Spleen (tissue), 11 donors: ENCODE measurements around the gene TRAF6. TPM values are rescaled to one million over a fixed set of nuclear protein-coding genes. Genes with fewer than 3 reads are reported as not detected.
A peak's percentile ranks its signal among the peaks of the same experiment; 100 is the strongest.
"Not testable (repeated sequence)": the region's sequence is repeated elsewhere in the genome, so short reads cannot be mapped to it uniquely, and the experiment has no call there.

Source experiments
- DNase-seq: peaks from one replicate; pipeline ENCODE4 v3.0.0-alpha.2; 2020
- H3K27ac ChIP-seq, 8 donors: fragments of 200-600 bp; sonication (generic) in 7 of 8; 1 replicate in 4 of 8; 2 replicates in 4 of 8; pipeline versions ENCODE4 v1.5.0 to v1.8.0; 2016 to 2021; ENCODE audit warnings: inconsistent platforms in 4 of 8, mild to moderate bottlenecking in 4 of 8, moderate library complexity in 1 of 8
- H3K27me3 ChIP-seq, 7 donors: fragments of 200-600 bp; sonication (generic) in 6 of 7; replicated peaks in 1 of 7; 1 replicate in 4 of 7; 2 replicates in 3 of 7; pipeline versions ENCODE4 v1.5.0 to v1.8.0; 2016 to 2021; ENCODE audit warnings: inconsistent platforms in 3 of 7, mild to moderate bottlenecking in 1 of 7
- H3K36me3 ChIP-seq, 6 donors: fragments of 200-600 bp; sonication (generic) in 5 of 6; 1 replicate in 4 of 6; 2 replicates in 2 of 6; pipeline versions ENCODE4 v1.5.0 to v1.8.0; 2016 to 2021; ENCODE audit warnings: inconsistent platforms in 2 of 6
- H3K4me1 ChIP-seq, 6 donors: fragments of 200-600 bp; sonication (generic) in 5 of 6; 1 replicate in 3 of 6; 2 replicates in 3 of 6; pipeline versions ENCODE4 v1.5.0 to v1.8.0; 2016 to 2021; ENCODE audit warnings: inconsistent platforms in 3 of 6
- H3K4me3 ChIP-seq, 8 donors: fragments of 200-600 bp; sonication (generic) in 7 of 8; 1 replicate in 4 of 8; 2 replicates in 4 of 8; pipeline versions ENCODE4 v1.5.0 to v1.8.0; 2016 to 2021; ENCODE audit warnings: inconsistent platforms in 4 of 8, mild to moderate bottlenecking in 4 of 8, moderate library complexity in 2 of 8
- H3K9me3 ChIP-seq, 8 donors: fragments of 200-600 bp; sonication (generic) in 7 of 8; 1 replicate in 4 of 8; 2 replicates in 4 of 8; pipeline versions ENCODE4 v1.5.0 to v1.8.0; 2016 to 2021; ENCODE audit warnings: inconsistent platforms in 4 of 8
- CTCF ChIP-seq, 11 experiments: fragments of 200-600 bp in 7 of 11; fragments of 450-650 bp in 4 of 11; sonication (generic) in 4 of 11; IDR thresholded peaks in 8 of 11; conservative IDR thresholded peaks in 3 of 11; 1 replicate in 7 of 11; 2 replicates in 4 of 11; pipeline versions ENCODE4 v1.4.0 to v1.8.0; 2016 to 2021; ENCODE audit warnings: antibody characterized with exemption in 11 of 11, inconsistent platforms in 4 of 11, mild to moderate bottlenecking in 1 of 11
- POLR2A ChIP-seq, 3 donors: fragments of 450-650 bp; IDR thresholded peaks; one replicate each; pipeline ENCODE4 v1.5.1; 2017; ENCODE audit warnings: antibody characterized with exemption in 3 of 3, mild to moderate bottlenecking in 1 of 3
- POLR2AphosphoS5 ChIP-seq, 3 donors: sonication (generic); formaldehyde crosslinking; IDR thresholded peaks; one replicate each; pipeline ENCODE4 v1.5.1; 2017; ENCODE audit warnings: antibody characterized with exemption in 3 of 3
- WGBS, 5 donors: extraction: QIAGEN DNeasy Blood & Tissue Kit in 3 of 5; methylation state at CpG; one replicate each; pipeline versions ENCODE4 v1.1.5 to v1.1.7; 2013 to 2018; 5-methylcytosine and 5-hydroxymethylcytosine counted together
- intact Hi-C: fragments of 100-400 bp; cut with DNase I; formaldehyde crosslinking; loops from one replicate; pipeline ENCODE4 v1.15.0; 2023; ENCODE audit warnings: low total_unique reads
- polyA plus RNA-seq, 3 donors: library from polyadenylated mRNA; stranded (reverse); fragments of 200-250 nt; gene quantifications; one replicate each; pipeline ENCODE4 v1.2.1, GENCODE V29; 2013
- total RNA-seq, 7 donors: library from RNA; depleted of rRNA in 3 of 7; stranded (reverse); fragments of >200 nt in 3 of 7; fragmentation: NEBNext Ultra II Directional in 4 of 7; extraction: Animal tissue kit (Norgen Biotek cat#: 25700) in 4 of 7; gene quantifications; one replicate each; pipeline versions ENCODE4 v1.1.0 to v1.2.1, GENCODE V29; 2016 to 2021
- donor health status: healthy with polysubstance abuse.
- donor health status: DM: no; HTN: no; CAD: no; lungs with moderate emphysema.
- donor health status: DM: no; HTN: no; CAD: no.
- donor health status: Bipolar disorder and iron deficiency.
- donor health status: healthy.
- donor health status: DM: no; HTN: no; CAD: no.
- donor health status: DM: yes; HTN: yes; CAD: no.

The TRAF6 gene
- total and polyA plus RNA-seq, 10 donors, result 2.1 to 26.1 (median 19.1) TPM

GRCh38 chr11:36530840-36531239 lies 20.8 kb upstream of the TRAF6 start:
- Histone ChIP-seq H3K9me3 (peaks cover 0 to 14% (median 4%) of the 10 kb centered on the region in 8 donors), H3K4me1 (peaks cover 0 to 12% (median 3%) of the 10 kb centered on the region in 6 donors)

GRCh38 chr11:36513965-36514364 lies 3.9 kb upstream of the TRAF6 start:
- Histone ChIP-seq H3K27me3 (no peaks in the 10 kb centered on the region), H3K27ac (no peak overlapping the region), H3K9me3 (peaks cover 0 to 12% (median 7%) of the 10 kb centered on the region in 8 donors), H3K36me3 (no peaks in the 10 kb centered on the region), H3K4me1 (peaks cover 2 to 27% (median 13%) of the 10 kb centered on the region in 6 donors), H3K4me3 (no peak overlapping the region)
- intact Hi-C loops, result no loop called here
- DNase-seq, result no peak
- WGBS, 5 donors, result 59 to 86% (median 74%) methylated on average over 2 of the region's 2 CpGs
- TF ChIP-seq CTCF (IDR thresholded peaks at IDR 0.05 in 8 of 11, conservative IDR thresholded peaks at IDR 0.05 in 3 of 11), result no peak
- TF ChIP-seq POLR2A (IDR thresholded peaks at IDR 0.05), result no peak
- TF ChIP-seq POLR2AphosphoS5 (IDR thresholded peaks at IDR 0.05), result no peak

More at GRCh38 chr11:36530840-36531239, 20.8 kb upstream of the TRAF6 start:
- no peaks in the 10 kb centered on the region for H3K27me3 ChIP-seq
- H3K36me3 ChIP-seq, result no peaks in the 10 kb centered on the region
- TF ChIP-seq POLR2A (IDR thresholded peaks at IDR 0.05) (no peak), POLR2AphosphoS5 (IDR thresholded peaks at IDR 0.05) (no peak), CTCF (IDR thresholded peaks at IDR 0.05 in 8 of 11, conservative IDR thresholded peaks at IDR 0.05 in 3 of 11) (no peak)
- DNase-seq, result no peak
- H3K27ac ChIP-seq, result peak overlapping the region in 2 of 8 donors; percentile 14 to 72
- H3K4me3 ChIP-seq, result no peak overlapping the region
- intact Hi-C loops, result no loop called here

- peaks cover 0 to 12% (median 7%) of the 10 kb centered on the region in 8 donors for H3K9me3 ChIP-seq
- TF ChIP-seq POLR2A (IDR thresholded peaks at IDR 0.05) (no peak), POLR2AphosphoS5 (IDR thresholded peaks at IDR 0.05) (no peak), CTCF (IDR thresholded peaks at IDR 0.05 in 8 of 11, conservative IDR thresholded peaks at IDR 0.05 in 3 of 11) (no peak)
- intact Hi-C loops, result no loop called here
- no peak overlapping the region for H3K4me3 ChIP-seq
- no peaks in the 10 kb centered on the region for H3K27me3 ChIP-seq
- peaks cover 16 to 41% (median 26%) of the 10 kb centered on the region in 6 donors for H3K4me1 ChIP-seq
- 53 to 70% (median 59%) methylated on average over 5 of the region's 5 CpGs for whole genome bisulfite sequencing, 5 donors
- H3K27ac ChIP-seq, result peak overlapping the region in 4 of 8 donors; percentile 3 to 97 (median 56)
- H3K36me3 ChIP-seq, result no peaks in the 10 kb centered on the region
- no peak for DNase-seq
Measured at GRCh38 chr11:36512016-36512415, 1.9 kb upstream of the TRAF6 start.

GRCh38 chr11:36511062-36511461 lies 990 bp upstream of the TRAF6 start:
- 75 to 95% (median 83%) methylated on average over 2 of the region's 2 CpGs for WGBS, 5 donors
- H3K9me3 ChIP-seq, result peaks cover 0 to 12% (median 7%) of the 10 kb centered on the region in 8 donors
- peak overlapping the region in 4 of 8 donors; percentile 75 to 91 (median 82) for H3K4me3 ChIP-seq
- DNase-seq, H3K27me3 ChIP-seq, intact Hi-C loops, H3K36me3 ChIP-seq: not testable (repeated sequence)
- H3K27ac ChIP-seq, result peak overlapping the region in 6 of 8 donors; percentile 90 to 97 (median 95)
- peaks cover 16 to 49% (median 31%) of the 10 kb centered on the region in 6 donors for H3K4me1 ChIP-seq

GRCh38 chr11:36510594-36510942 lies 496 bp upstream of the TRAF6 start:
- Histone ChIP-seq H3K9me3 (peaks cover 0 to 12% (median 7%) of the 10 kb centered on the region in 8 donors), H3K4me1 (peaks cover 17 to 54% (median 33%) of the 10 kb centered on the region in 6 donors), H3K27me3 (no peaks in the 10 kb centered on the region), H3K27ac (peak overlapping the region; percentile 90 to 97 (median 94)), H3K36me3 (peaks cover 0 to 2% (median 0%) of the 10 kb centered on the region in 6 donors), H3K4me3 (peak overlapping the region; percentile 75 to 91 (median 82))
- TF ChIP-seq POLR2AphosphoS5 (IDR thresholded peaks at IDR 0.05) (no peak), CTCF (IDR thresholded peaks at IDR 0.05 in 8 of 11, conservative IDR thresholded peaks at IDR 0.05 in 3 of 11) (no peak), POLR2A (IDR thresholded peaks at IDR 0.05) (no peak)
- intact Hi-C loops, result no loop called here
- DNase-seq, result no peak
- 10 to 15% (median 11%) methylated on average over 8 of the region's 8 CpGs for WGBS, 5 donors
